GM21515 (cell line): ENCODE measurements around the gene PNPLA1.
"Not testable (repeated sequence)": the region's sequence is repeated elsewhere in the genome, so short reads cannot be mapped to it uniquely, and the experiment has no call there.

ENCODE experiments used
- ATAC-seq: cut with Tn5 transposase; IDR thresholded peaks from one replicate; pipeline ENCODE4 v1.9.1; 2021; ENCODE audit not compliant: unreplicated experiment

PNPLA1 gene

DNA sequence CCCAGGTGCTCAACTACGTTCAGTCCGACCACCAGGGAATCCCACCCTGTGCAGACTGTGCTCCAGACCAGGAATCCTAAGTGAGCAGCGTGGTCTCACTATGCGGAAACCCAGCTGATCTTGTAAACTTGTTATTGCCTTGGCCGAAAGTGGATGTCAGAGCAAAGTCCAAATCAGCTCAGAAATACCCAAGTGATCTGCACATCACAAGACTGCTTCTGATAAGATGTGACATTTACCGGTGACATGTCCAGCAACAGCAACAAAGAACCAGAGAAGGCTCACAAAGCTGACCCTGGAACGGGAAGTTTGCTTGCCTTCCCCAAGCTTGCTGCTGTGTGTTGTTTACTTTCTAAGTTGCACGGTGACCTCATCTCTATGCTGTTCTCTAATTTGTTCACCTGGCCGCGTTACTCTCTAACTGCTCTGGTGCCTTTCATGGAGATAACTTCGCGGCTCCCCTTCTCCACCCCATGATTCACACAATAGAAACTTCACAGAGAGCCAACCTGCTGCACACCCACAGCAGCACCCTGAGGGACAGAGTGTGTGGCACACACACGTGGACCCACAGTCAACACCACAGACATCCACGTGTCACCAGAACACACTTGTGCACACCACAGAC is 65.1 kb downstream of the PNPLA1 start:
- ATAC-seq = no peak

DNA sequence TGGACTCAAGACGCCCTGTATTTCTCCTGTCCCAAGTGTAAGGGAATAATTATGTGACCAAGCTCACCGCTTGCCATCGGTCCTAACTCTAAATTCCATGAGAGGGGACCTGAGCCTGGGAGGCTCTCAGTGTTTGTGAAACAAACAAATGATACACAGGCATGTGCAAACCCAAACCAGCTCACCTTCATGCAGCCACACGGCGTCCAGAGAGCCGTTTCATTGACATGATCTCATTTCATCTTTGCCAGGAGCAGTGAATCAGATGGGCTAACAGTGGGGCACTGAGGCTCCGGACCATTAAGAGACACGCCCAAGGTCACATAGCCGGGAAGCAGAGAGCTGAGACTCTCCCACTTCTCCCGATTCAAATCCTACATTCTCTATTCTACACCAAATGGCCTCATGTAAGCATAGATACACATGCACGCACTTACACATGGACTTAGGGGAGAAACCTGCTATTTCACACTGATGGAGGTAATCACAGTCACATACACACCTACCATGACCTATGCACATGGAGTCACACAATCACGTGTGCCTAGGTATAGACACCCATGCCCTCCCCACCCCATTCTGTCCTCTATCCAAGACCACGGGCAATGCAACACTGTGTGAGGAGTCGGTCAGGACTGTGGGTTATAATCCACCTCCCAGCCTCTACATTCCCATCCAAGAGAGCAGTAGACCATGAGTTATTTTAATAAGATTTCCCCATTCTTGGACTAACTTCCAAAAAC is 65.8 kb downstream of the PNPLA1 start:
- no peak for ATAC-seq

DNA sequence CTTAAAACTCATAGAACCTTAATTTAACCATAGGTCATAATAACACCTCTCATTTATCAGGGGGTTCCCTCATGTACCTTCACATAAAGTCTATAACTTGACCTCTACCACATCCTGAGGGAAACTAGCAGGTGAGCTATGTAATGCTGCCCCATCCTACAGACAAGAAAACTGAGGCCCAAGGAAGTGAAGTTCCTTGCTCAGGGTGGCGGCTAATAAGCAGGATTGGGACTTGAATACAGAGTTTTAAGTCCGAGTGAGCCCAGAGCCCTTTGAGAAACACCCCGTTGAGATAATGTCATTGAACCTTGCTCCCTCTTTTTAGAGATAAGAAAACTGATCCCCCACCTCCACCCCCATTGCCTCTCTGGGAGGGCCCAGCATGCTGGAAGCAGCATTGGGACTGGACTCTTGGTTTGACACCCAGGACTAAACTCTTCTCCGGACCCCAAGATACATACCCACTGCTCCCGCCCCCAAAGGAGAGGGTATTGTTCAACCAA is 66.4 kb downstream of the PNPLA1 start:
- ATAC-seq = no peak

DNA sequence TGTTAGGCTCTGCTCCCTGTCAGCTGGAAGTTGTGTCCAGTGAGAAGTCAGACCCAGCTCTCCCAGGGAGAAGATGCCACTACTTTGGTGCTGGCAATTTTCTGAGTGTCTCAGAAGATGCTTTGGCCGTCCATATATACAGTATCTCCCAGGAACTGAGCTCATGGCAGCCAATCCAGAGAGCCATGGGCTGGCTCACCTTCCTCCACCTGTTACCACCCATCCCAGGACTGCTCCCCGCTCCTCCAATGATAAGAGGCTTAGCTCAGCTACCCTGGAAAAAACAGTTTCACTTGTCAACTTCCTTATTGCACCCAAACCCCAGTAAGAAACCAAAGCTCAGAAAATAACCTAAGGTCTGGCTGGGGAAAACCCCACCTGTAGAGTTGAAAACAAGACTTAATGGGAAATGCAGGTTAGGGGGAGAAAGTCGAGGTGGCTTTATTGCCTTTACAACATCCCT is 67.0 kb downstream of the PNPLA1 start, which contains the start of gene BNIP5:
BNIP5 (minus strand) TSS at position 110 of the 463 bp plus-strand sequence. CDS start 6,198 bp downstream, outside the sequence.
- ATAC-seq = no peak

DNA sequence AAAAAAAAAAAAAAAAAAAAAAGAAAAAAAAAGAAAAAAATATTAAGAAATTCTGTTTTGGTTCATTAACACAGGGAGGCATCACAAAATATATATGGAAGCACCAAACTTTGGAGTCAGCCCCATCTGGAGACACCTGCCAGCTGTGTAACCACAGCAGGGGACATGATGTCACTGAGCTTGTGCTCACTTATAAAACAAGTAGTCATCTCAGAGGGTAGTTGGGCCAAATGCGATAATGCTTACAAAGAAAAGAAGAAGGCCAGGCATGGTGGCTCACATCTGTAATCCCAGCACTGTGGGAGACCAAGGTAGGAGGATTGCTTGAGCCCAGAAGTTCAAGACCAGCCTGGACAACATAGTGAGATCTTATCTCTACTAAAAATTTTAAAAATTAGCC is 68.0 kb downstream of the PNPLA1 start:
- no peak for ATAC-seq

DNA sequence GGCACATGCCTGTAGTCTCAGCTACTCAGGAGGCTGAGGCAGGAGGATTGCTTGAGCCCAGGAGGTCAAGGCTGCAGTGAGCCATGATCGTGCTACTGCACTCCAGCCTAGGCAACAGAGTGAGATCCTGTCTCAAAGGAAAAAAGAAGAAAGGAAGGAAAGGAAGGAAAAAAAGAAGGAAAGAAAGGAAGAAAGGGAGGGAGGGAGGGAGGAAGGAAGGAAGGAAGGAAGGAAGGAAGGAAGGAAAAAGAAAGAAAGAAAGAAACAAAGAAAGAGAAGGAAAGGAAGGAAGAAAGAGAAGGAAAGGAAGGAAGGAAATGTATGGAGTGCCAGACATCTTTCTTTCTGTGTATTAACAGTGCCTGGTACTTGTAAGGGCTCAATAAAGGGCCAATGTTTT is 68.4 kb downstream of the PNPLA1 start:
- not testable (repeated sequence) for ATAC-seq

DNA sequence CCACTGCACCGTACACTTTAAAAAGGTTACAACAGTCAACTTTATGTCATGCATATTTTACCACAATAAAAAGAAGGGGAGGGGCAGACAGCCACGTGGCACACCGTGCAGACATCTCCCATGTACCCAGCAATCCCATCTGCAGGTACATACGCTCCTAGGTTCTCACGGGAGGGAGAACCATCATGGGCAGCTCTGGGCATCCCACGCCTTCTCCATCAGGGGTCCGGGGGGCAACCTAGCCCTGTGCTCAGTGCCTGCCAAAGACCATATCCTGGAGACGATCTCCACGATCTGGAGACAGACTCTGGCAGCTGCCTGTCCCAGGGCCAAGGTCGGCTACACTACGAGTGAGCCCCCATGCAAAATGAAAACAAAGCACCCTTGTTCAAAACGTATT is 69.3 kb downstream of the PNPLA1 start:
- no peak for ATAC-seq

DNA sequence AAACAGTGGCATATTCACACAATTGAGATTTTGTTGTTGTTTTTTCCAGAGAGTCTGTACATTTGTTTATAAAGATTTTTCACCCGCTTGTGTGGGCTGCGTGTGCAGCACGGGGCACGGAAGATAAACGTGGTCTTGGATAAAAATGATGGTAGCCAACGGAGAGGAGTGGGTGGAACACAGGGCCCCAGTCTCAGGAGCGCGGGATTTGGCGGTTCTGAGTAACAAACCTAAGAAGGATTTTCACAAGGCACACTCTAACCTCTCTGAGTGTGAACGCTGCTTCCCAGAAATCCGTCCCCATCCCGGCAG is 70.4 kb downstream of the PNPLA1 start:
- no peak for ATAC-seq

DNA sequence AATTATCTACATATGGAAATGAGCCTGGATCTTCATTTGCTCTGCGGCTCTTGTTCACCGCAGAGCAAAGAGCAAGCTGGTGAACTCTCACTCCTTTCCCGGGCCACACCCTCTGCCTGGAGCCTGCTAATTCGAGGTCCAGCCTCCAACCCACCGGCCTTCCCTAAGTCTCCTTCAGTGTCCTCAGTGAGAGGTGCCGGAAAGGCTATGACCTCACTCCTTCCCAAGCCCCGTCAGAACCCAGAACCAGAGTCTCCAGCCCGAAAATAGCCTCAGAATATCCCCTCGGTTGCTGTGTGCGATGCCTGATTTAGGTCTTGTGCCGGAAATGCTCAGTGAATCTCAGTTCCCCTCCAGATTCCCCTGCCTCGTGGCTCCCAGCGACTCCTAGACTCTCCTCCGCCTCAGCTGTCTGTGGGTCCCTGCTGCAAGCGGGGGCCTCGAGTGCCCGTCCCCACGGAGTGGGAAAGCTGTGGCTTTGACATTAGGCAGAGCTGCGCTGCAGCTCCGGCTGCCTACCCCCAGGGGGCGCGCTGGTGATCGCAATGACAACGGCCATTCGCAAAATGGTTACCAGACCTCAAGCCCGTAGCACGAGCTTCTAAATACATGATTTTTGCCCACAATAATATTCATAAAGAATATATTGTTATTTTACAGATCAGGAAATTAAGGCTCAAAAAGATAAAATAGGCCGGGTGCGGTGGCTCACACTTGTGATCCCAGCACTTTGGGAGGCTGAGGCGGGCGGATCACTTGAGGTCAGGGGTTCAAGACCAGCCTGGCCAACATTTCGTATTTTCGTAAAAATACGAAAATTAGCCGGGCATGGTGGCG is 71.0 kb downstream of the PNPLA1 start:
- ATAC-seq = no peak

DNA sequence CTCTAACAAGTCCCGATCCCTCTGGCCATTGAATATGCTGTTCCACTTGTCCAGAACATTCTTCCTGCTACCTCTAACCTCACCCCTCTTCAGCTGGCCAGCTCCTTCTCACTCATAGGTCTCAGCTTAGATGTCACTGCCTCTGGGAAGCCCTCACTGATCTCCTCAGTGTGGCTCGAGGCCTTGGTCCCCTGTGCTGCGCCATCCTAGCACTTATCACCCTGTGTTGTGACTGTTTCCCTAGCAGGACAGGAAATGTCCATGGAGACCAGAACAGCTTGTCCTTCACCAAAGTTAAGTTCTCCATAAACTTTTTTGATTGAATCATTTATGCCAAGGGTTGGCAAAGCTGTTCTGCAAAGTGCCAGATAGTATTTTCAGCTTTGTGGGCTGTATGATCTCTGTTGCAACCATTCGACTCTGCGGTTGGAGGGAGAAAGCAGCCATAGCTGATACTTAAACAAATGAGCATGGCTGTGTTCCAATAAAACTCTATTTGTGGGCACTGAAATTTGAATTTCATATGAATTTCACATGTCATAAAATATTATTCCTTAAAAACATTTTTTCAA is 73.3 kb downstream of the PNPLA1 start:
- no peak for ATAC-seq

DNA sequence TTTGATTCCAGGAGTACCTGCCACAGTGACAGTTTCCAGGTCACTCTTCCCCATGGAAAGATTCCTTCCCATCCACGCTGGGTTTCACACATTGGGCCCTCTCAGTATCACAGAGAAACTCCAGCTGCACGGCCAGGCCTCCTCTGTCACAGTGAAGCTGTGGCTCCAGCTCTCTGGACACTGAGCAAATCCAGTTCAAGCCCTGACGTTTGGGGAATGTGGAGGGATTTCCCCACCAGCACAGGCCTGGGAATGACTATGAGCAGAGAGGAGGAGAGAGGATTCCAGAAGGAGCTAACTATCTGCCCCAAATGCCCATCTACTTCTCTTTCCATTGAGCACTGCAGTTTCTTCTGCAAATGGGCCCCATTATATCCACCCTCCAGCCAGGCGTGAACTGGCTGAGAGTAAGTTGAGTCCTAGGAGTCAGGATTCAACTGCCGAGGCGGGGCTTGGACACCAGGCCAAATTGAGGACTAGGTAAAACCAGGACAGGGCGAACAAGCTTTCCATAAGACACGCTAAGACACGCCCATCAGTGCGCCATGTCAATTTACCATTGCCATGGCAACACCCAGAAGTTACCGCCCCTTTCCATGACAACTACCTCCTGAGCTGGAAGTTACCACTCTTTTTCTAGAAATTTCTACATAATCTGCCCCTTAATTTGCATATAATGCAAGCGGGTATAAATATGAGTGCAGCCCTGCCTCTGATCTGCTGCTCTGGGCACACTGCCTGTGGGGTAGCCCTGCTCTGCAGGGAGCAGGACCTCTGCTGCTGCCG is 76.0 kb downstream of the PNPLA1 start:
- no peak for ATAC-seq

DNA sequence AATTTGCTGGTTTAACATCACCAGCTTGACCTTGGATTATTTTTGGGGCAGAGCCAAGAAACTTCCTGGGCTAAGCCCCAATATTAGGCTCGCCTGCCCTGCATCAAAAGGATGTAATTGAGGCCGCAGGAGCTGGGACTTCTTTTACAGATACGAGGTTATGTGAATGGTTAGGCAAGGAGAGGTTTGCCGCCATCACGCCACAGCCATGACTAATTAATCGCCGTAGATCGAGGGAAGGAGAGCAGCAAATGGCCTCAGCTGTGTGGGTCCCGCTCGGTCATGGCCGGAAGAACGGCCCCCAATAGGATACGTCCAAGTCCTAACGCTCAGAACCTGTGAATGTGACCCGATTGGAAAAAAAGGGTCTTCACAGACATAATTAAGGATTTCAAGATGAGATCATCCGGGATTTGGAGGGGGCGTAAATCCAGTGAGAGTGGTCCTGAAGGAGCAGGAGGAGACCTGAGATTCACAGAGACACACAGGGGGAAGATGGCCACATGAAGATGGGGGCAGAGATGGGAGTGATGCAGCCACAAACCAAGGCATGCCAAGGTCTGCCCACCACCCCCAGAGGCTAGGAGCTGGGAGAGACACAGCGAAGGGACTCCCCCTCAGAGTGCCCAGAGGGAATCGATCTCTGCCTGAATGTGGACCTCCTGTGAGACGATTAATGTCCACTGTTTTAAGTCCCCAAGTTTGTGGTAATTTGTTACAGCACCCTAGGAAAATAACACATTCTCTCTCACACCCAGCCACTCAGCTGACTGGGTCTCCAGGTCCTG is 76.8 kb downstream of the PNPLA1 start:
- no peak for ATAC-seq

DNA sequence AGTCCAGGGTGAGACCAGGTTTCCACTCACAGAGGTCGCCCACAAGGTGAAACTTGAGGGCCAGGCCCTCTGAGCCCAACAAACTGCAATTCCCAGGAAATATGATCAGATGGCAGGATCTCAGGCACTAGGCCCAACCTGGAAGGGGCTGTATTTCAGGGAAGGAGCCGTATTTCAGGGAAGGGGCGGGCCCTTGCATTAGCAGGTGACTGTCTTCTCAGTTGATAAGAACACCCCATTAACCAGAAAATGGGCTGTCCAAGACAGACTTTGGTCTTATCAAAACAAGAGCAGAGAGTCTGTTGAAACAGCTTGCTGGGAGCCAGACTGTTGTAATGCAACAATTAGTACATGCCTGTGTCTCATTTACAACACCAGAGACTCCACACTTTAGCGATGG is 77.8 kb downstream of the PNPLA1 start:
- no peak for ATAC-seq

DNA sequence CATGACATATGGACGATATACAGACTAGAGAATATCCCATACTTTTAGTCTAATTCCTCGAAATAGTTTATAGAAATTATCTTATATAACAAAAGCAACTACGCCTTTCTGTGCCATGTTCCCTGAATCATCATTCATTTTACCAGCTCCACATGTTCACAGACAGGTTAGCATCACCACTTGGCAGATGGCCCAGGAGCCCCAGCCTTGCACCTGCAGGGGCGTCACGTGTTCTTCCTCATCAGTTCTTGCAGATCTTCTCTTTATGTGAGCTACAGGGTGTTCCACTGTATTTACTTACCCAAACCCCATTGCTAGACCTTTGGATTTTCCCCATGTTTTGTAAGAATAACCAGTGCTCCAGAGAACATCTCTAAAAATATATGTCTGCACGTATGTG is 79.4 kb downstream of the PNPLA1 start:
- ATAC-seq = no peak

DNA sequence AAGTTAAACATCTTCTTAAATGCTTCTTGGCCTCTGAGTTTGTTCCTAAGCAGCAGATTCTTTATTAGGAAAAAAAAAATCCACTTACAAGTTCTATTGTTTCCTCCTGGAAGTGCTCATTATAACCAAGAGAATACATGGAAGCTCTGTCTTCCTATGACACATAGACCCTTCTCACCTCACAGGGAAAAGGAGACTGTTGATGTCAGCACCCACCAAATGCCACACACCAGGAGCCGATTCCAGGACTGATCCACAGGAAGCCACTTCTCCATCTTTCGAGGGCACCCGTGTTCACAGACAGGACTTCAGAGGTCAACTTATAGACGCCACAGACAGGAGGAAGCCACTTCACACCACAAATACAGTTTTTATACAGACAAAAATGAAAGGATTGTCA is 80.2 kb downstream of the PNPLA1 start:
- no peak for ATAC-seq

DNA sequence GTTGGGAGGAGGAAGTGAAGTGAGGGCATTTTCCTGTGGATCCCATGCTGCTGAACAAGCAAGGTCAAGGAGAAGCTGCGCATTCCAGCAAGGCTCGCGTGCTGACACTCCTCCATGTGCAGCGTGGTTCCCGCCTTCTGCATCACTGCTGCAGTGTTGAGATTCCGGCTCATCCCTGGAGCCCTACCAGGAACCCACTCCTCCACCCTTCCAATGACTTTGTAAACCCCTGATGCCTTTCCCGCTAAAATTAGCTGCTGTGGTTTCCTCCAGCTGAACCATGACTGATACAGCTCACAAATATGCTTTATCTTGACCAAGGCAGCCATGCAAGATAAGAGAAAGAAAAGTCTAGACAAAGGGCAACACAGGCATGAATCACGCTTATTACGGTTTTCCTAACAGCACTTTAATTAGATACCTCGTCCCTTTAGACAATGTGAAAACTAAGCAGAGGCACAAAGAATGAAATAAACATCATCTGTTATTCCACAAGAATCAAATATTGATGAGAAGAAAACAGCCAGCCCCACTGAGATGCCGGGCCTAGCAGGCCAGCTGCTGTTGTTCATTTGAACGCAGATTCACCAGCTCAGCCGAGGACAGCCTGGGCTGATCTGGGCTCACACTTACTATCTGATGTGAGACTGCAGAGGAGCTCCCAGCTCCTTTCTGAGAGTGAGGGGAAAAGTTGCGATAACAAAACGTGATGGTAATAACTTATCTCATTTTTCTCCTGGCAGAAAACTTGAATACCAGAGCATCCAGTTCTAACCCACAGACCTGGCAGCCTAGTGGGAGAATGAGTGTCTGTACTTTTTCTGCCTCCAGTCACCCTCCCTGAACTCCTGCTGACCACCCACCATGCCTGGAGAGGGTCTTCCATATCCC is 81.1 kb downstream of the PNPLA1 start:
- ATAC-seq = no peak

DNA sequence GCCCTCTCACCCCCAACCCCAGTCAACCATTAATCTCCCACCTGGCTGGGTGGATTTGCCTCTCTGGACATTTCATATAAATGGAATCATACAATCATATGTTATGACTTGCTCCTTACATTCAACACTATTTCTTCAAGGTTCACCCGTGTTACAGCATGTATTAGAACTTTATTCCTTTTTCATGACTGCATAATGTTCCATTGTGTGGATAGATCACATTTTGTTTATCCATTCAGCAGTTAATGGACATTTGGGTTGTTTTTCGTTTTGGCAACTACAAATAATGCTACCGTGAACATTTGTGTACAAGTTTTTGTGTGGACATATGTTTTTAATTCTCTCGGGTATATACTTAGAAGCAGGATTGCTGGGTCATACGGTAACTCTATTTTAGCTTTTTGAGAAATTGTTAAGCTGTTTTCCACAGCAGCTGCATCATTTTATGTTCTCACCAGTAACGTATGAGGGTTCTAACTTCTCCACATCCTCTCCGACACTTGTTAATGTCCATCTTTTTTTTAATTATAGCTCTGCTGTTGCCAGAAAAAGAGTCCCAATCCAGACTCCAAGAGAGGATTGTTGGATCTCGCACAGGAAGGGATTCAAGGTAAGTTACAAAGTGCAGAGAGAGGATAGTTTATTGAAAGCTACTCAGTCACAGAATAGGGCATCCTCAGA is 82.8 kb downstream of the PNPLA1 start:
- ATAC-seq = no peak

DNA sequence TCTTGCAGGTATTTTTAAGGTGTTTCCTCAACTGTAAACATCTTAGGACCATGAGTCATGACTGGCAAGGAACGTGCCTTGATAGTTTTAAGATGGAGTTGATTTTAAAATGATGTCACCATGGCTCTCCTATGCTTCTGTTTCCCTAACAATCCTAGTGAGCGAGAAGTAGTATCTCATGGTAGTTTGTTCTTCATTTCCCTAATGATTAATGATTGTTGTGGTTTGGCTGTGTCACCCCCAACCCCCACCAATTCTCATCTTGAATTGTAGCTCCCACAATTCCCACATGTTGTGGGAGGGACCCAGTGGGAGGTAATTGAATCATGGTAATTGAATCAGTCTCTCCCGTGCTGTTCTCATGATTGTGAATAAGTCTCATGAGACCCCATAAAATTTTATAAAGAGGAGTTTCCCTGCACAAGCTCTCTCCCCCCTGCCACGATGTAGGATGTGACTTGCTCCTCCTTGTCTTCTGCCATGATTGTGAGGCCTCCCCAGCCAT is 83.6 kb downstream of the PNPLA1 start:
- no peak for ATAC-seq
